Mononuclear cell (primary cell): Measurements from ENCODE around the gene PRPF18. TPM values are rescaled to one million over a fixed set of nuclear protein-coding genes. Genes with fewer than 3 reads are reported as not detected.

Experiments
- H3K27me3 ChIP-seq: 2 replicates; pipeline ENCODE4 v1.6.0; 2011; ENCODE audit warnings: low read length, control low read depth; ENCODE audit not compliant: insufficient read depth
- H3K4me1 ChIP-seq: 2 replicates; pipeline ENCODE4 v1.5.1; 2011; ENCODE audit warnings: mild to moderate bottlenecking, low read length, control low read depth; ENCODE audit not compliant: insufficient read depth
- H3K4me3 ChIP-seq: 2 replicates; pipeline ENCODE4 v1.5.1; 2011; ENCODE audit warnings: mild to moderate bottlenecking, low read length, moderate library complexity
- H3K9me3 ChIP-seq: 2 replicates; pipeline ENCODE4 v1.5.1; 2011; ENCODE audit warnings: low read depth, mild to moderate bottlenecking, control low read depth, low read length
- total RNA-seq: library from RNA; depleted of rRNA; stranded (reverse); fragments of >200 nt; gene quantifications from one replicate; pipeline ENCODE4 v1.2.3, GENCODE V29; 2012

PRPF18 gene
- total RNA-seq, 1 donor: 42.7 TPM

DNA sequence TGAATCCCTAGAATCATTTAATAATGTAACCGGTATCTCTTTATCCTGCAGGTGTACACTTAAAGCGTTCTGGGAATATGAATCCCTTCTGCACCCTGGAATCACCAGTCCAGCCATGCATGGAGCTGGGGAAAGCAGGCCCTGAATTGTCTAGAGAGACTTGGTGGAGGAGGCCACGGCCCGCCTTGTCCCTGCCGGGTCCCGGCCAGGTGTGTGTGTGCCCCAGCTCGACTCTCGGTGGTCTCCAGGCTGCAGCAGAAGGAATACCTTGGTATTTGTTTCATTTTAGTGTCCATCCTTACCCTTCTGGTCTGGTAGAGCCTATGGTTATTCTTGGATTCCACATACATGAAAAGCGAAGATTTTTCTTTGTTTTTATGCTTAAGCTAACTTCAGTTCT, 58.1 kb downstream of the PRPF18 start:
- no peaks in the 10 kb centered on the region for H3K27me3 ChIP-seq
- no peaks in the 10 kb centered on the region for H3K4me1 ChIP-seq
- peaks cover 8% of the 10 kb centered on the region for H3K9me3 ChIP-seq
- H3K4me3 ChIP-seq: no peak overlapping the region

DNA sequence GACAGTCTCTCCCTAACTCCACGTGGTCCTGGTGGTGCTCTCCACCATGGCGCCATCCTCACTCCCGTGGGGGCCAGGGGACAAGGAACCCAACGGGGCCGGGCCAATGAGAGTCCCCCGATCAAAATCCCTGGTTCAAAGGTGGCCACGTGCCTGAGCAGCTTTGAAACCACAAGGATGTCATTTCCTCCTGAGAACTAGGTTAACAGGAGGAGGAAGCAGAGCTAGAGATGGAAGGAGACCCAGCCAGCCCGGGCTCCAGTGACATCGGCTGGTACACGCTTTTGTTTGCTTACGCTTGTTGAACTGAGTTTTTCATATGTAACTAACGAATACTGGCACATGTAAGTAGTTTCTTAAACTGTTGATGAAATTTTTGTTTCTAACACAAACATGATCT, 61.7 kb downstream of the PRPF18 start:
- Histone ChIP-seq H3K27me3 (no peaks in the 10 kb centered on the region), H3K4me1 (no peaks in the 10 kb centered on the region), H3K9me3 (no peaks in the 10 kb centered on the region), H3K4me3 (no peak overlapping the region)

DNA sequence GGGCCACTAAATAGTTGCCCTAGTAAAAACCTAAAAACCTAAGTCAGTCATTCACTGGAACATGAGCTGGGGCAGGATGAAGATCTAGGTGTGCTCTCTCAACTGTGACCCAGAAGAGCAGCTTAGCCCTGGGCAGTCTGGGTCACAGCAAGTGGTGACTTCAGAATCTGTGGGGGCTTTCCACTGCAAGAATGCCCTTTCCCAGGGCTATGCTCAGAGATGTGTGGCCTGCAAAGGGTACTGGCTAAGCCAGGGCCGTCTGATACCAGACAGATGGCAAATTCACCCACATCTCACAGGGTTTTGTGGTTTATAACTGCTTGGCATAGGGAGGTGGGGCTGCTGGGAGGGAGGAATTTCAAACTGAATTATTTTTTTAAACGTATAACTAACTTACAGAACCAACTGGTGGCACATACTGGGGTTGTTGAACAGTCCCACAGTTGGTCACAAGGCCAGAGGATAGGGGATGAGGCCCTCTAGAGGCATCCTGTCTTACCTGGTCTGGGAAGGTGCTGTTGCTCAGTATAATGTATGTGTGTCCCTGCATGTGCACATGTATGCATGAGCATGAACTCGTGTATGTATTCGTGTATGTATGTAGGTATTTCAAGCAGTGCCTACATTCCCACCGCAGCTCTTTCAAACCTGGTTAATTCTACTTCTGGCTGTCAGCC, 63.2 kb downstream of the PRPF18 start:
- Histone ChIP-seq H3K27me3 (no peaks in the 10 kb centered on the region), H3K9me3 (no peaks in the 10 kb centered on the region), H3K4me3 (no peak overlapping the region)

GRCh38 chr10:13650961-13651360, 64.2 kb downstream of the PRPF18 start:
- Histone ChIP-seq H3K4me3 (no peak overlapping the region), H3K27me3 (no peaks in the 10 kb centered on the region), H3K4me1 (no peaks in the 10 kb centered on the region), H3K9me3 (no peaks in the 10 kb centered on the region)

More for the DNA sequence above, 63.2 kb downstream of the PRPF18 start:
- H3K4me1 ChIP-seq: no peaks in the 10 kb centered on the region

GRCh38 chr10:13651969-13652720, 65.4 kb downstream of the PRPF18 start:
- H3K4me1 ChIP-seq: no peaks in the 10 kb centered on the region
- no peaks in the 10 kb centered on the region for H3K27me3 ChIP-seq
- no peaks in the 10 kb centered on the region for H3K9me3 ChIP-seq
- H3K4me3 ChIP-seq: no peak overlapping the region

GRCh38 chr10:13652860-13653259, 66.1 kb downstream of the PRPF18 start:
- H3K4me3 ChIP-seq: no peak overlapping the region
- no peaks in the 10 kb centered on the region for H3K9me3 ChIP-seq
- H3K27me3 ChIP-seq: no peaks in the 10 kb centered on the region
- H3K4me1 ChIP-seq: no peaks in the 10 kb centered on the region

- Histone ChIP-seq H3K9me3 (no peaks in the 10 kb centered on the region), H3K4me1 (peaks cover 6% of the 10 kb centered on the region), H3K27me3 (no peaks in the 10 kb centered on the region), H3K4me3 (no peak overlapping the region)
These were observed 67.5 kb downstream of the PRPF18 start for GRCh38 chr10:13654118-13654830.

DNA sequence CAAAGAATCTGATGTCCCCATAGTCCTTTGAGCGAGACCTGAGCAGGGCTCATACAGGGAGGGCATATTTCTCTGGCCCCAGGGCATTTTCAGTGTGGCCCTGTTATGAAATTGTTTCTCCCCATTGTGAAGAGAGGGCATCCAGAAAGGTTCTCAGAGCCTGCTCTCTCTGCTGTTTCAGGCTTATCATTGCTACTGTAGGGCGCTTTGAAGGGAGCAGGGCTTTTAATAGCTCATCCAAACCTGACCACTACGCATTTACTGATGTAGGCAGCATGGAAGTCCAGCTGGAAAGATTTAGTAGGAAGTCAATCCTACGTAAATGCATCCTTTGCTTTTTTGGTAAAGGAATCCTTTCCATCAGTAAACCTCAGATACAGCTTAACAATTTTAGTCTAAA, 68.1 kb downstream of the PRPF18 start:
- Histone ChIP-seq H3K27me3 (no peaks in the 10 kb centered on the region), H3K9me3 (no peaks in the 10 kb centered on the region), H3K4me1 (peaks cover 12% of the 10 kb centered on the region), H3K4me3 (no peak overlapping the region)

- Histone ChIP-seq H3K4me1 (peaks cover 17% of the 10 kb centered on the region), H3K9me3 (no peaks in the 10 kb centered on the region), H3K27me3 (no peaks in the 10 kb centered on the region), H3K4me3 (no peak overlapping the region)
These were observed 69.8 kb downstream of the PRPF18 start for GRCh38 chr10:13656337-13657100.

- H3K4me3 ChIP-seq: no peak overlapping the region
- no peaks in the 10 kb centered on the region for H3K9me3 ChIP-seq
- no peaks in the 10 kb centered on the region for H3K27me3 ChIP-seq
- peaks cover 17% of the 10 kb centered on the region for H3K4me1 ChIP-seq
These were observed 70.4 kb downstream of the PRPF18 start for GRCh38 chr10:13657101-13657680.

GRCh38 chr10:13658264-13658663, 71.5 kb downstream of the PRPF18 start:
- Histone ChIP-seq H3K4me3 (no peak overlapping the region), H3K27me3 (no peaks in the 10 kb centered on the region), H3K4me1 (peaks cover 17% of the 10 kb centered on the region), H3K9me3 (no peaks in the 10 kb centered on the region)

DNA sequence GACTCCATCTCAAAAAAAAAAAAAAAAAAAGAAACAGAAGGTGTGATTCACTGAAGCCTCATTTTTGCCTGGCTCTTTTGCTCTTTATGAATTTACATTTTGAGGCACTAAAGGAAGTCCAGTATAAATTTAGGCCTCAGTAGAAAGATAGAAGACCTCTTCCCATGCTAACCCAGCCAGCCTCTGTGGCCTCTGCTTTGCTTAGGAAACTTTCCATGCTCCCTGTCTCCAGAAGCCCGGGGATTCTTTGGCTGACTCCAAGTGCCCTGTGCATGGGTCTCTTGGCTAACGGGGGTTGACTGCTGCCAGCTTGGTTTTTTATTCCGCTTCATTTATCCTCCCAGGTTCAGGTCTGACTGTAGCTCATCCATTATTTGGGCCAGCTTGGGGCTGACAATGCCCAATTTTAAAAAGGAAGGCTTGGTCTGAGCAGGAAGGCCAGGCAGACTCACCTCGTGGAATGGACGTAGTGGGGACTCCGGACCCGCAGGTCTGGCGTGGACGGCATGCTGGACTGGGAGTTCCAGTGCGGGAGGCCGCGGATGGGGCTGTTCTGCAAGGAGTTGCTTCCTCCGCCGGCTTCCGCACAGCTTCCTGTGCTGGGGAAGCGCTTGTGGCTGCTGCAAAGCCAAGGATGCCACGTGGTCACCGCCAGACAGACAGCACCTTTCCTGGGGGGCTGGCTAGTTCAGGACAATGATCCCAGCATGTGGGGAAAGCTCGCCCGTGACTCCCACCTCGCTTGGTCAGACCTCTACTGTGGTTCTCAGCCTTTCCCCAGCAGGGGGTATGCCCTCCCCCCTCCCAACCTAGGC, 72.3 kb downstream of the PRPF18 start:
- no peaks in the 10 kb centered on the region for H3K9me3 ChIP-seq
- H3K4me3 ChIP-seq: no peak overlapping the region
- H3K27me3 ChIP-seq: no peaks in the 10 kb centered on the region
- peaks cover 17% of the 10 kb centered on the region for H3K4me1 ChIP-seq

DNA sequence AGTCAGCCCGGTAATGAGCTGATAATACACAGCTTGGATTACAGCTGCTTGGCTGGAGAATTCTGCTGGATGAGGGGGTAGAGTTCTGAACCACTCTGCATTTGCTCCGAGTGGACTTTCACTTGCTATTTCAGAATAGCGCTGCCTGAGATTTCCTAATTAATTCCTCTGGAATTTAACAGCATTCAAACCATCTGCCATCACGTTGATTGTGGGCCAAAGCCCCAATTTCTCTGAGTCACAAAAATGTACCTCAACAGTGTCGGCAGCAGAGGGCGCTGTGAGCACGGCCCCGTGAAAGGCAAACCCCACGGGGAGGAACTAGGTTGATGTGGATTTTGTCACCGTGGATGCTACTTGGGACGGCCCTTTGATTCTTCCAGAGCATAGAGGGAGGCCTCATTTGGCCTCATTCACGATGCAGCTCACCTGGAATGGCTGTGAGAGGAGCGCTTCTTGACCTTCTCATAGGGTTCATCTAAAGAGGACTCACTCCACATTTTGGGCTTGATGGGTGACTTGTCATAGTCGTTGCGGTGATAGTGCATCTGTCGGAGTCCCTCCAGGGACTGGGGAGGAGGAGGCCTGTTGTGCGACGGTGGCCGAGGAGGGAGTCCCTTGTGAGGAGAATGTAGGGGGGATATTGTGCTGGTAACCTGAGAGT, 73.3 kb downstream of the PRPF18 start:
- no peak overlapping the region for H3K4me3 ChIP-seq
- no peaks in the 10 kb centered on the region for H3K27me3 ChIP-seq
- no peaks in the 10 kb centered on the region for H3K9me3 ChIP-seq
- peaks cover 17% of the 10 kb centered on the region for H3K4me1 ChIP-seq
